Stimulated activated naive CD8-positive, alpha-beta T cell treated with anti-CD3 and anti-CD28 coated beads, Interleukin-15, amount 100 ng/mL, for 72 hours (primary cell): Measurements from ENCODE around the gene OR5B21.

Experiments
- ATAC-seq: fragments of 150-1000 bp; cut with Tn5 transposase; 2 replicates; pipeline ENCODE4 v1.10.0; 2021; ENCODE audit warnings: mild to moderate bottlenecking, moderate library complexity
- DNase-seq, 2 donors: peaks; one replicate each; pipeline ENCODE4 v3.0.0; 2021 to 2022
- H3K27ac Mint-ChIP-seq, 2 donors: one replicate each; pipeline ENCODE4 v1.8.0; 2022; ENCODE audit warnings: mild to moderate bottlenecking in 2 of 2, mixed read lengths in 2 of 2, moderate library complexity in 2 of 2
- H3K27me3 Mint-ChIP-seq: one replicate; pipeline ENCODE4 v1.8.0; 2022; ENCODE audit warnings: mixed read lengths
- H3K4me1 Mint-ChIP-seq: one replicate; pipeline ENCODE4 v1.8.0; 2022; ENCODE audit warnings: mild to moderate bottlenecking, mixed read lengths
- H3K4me3 Mint-ChIP-seq, 2 donors: one replicate each; pipeline ENCODE4 v1.8.0; 2022; ENCODE audit warnings: mild to moderate bottlenecking in 2 of 2, mixed read lengths in 2 of 2, moderate library complexity in 1 of 2
- H3K9me3 Mint-ChIP-seq, 2 donors: one replicate each; pipeline ENCODE4 v1.8.0; 2022; ENCODE audit warnings: mixed read lengths in 2 of 2

The OR5B21 gene

DNA sequence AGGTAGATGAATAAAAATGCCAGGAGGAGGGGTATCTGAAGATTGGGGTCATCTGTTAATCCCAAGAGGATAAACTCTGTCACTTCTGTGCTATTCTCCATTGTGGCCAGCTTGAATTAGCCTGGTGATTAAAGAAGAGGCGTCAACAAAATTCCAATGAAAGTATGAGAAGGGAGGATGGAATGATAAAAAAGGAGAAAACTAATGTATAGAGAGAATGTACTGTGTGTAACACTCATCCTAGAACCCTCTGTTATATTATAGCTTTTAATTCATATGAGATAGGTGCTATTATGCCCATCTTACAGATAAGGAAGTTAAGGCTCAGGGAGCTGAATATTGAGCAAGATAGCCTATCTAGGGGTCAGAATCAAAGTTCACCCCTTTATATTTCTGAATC is at the start of gene OR5B21:
Gene OR5B21 (minus strand): TSS at position 101 of the 400 bp plus-strand sequence. CDS start 0 bp downstream, at position 101.
- H3K9me3 Mint-ChIP-seq, result no peaks in the 10 kb centered on the region
- H3K27me3 Mint-ChIP-seq, result no peaks in the 10 kb centered on the region
- no peak within 1 kb of the TSS for H3K4me3 Mint-ChIP-seq
- no peak for ATAC-seq
- DNase-seq, result no peak
- H3K27ac Mint-ChIP-seq, result peak within 1 kb of the TSS in 1 of 2 donors; percentile 57
- H3K4me1 Mint-ChIP-seq, result peaks cover 15% of the 10 kb centered on the region

DNA sequence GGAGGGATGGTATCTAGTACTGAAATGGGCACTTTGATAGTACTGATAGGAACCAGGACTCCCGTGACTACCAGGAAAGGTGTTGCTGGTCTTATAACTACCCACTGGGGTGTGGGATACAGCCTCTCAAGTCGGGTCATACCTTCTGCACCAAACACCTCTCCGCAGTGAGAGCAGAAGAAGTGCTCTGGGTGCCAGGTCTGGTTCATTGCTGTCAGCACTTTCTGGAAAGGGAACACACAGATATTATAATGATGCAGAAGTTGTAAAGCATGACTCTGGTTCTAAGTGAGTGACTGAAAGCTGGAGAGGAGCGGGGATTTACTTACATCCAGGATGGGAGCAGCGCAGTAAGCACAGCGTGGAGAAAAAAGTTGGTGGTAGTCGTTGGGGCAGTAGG is 41.7 kb upstream of the OR5B21 start:
- H3K27me3 Mint-ChIP-seq, result no peaks in the 10 kb centered on the region
- no peak overlapping the region for H3K4me3 Mint-ChIP-seq
- DNase-seq, result no peak
- no peaks in the 10 kb centered on the region for H3K9me3 Mint-ChIP-seq
- H3K27ac Mint-ChIP-seq, result no peak overlapping the region
- peaks cover 20% of the 10 kb centered on the region for H3K4me1 Mint-ChIP-seq
- ATAC-seq, result no peak

- H3K27ac Mint-ChIP-seq, result no peak overlapping the region
- no peak for ATAC-seq
These were observed 38.9 kb upstream of the OR5B21 start for GRCh38 chr11:58546841-58547240.

DNA sequence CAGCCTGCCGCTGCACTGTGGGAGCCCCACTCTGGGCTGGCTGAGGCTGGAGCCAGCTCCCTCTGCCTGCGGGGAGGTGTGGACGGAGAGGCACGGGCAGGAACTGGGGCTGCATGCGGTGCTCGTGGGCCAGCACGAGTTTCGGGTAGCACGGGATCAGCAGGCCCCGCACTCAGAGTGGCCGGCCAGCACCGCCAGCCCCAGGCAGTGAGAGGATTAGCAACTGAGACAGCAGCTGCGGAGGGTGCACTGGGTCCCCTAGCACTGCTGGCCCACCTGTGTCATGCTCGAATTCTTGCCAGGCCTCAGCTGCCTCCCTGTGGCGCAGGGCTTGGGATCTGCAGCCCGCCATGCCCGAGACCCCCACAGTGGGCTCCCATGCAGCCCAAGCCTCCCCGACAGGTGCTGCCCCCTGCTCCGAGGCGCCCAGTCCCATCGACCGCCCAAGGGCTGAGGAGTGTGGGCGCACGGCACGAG is 24.0 kb upstream of the OR5B21 start:
- Mint-ChIP-seq H3K4me3 (no peak overlapping the region), H3K4me1 (peaks cover 61% of the 10 kb centered on the region), H3K9me3 (peaks cover 0 to 7% of the 10 kb centered on the region in 2 donors), H3K27ac (peak overlapping the region in 1 of 2 donors; percentile 43), H3K27me3 (no peaks in the 10 kb centered on the region)
- ATAC-seq (peak; percentile 35), DNase-seq (no peak)

More at GRCh38 chr11:58546841-58547240, 38.9 kb upstream of the OR5B21 start:
- DNase-seq, result no peak
- Mint-ChIP-seq H3K4me3 (no peak overlapping the region), H3K4me1 (peaks cover 29% of the 10 kb centered on the region), H3K27me3 (no peaks in the 10 kb centered on the region), H3K9me3 (no peaks in the 10 kb centered on the region)

DNA sequence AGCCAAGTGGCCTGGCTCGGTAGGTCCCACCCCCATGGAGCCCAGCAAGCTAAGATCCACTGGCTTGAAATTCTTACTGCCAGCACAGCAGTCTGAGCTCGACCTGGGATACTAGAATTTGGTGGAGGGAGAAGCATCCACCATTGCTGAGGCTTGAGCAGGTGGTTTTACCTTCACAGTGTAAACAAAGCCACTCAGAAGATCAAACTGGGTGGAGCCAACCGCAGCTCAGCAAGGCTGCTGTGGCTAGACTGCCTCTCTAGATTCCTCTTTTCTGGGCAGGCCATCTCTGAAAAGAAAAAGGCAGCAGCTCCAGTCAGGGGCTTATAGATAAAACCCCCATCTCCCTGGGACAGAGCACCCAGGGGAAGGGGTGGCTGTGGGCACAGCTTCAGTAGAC is 22.3 kb upstream of the OR5B21 start:
- no peak overlapping the region for H3K4me3 Mint-ChIP-seq
- DNase-seq (no peak), ATAC-seq (peak; percentile 41)
- peaks cover 63% of the 10 kb centered on the region for H3K4me1 Mint-ChIP-seq
- H3K27me3 Mint-ChIP-seq, result no peaks in the 10 kb centered on the region
- H3K27ac Mint-ChIP-seq, result no peak overlapping the region
- H3K9me3 Mint-ChIP-seq, result no peaks in the 10 kb centered on the region

DNA sequence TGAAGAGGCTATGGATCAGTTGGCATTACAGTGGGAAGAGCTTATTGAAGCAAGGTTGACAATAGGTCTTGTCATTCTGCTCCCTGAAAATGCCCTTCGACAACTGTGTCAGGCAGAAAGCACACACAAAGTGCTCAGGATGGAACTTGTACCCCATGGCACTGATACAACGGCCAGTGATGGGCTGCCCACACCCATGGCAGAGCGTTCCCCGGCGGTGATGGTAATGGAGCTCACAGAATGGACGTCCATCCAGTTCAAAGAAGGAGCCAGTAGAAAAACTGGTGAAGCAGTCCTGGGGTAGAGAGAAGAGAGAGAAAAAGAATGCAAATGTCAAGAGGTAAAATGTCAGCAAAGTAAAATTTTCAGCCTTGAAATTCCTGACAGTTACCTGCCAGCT is 19.5 kb upstream of the OR5B21 start:
- no peaks in the 10 kb centered on the region for H3K9me3 Mint-ChIP-seq
- H3K4me1 Mint-ChIP-seq, result peaks cover 71% of the 10 kb centered on the region
- H3K27ac Mint-ChIP-seq, result no peak overlapping the region
- DNase-seq (no peak), ATAC-seq (no peak)
- H3K27me3 Mint-ChIP-seq, result no peaks in the 10 kb centered on the region
- H3K4me3 Mint-ChIP-seq, result no peak overlapping the region

DNA sequence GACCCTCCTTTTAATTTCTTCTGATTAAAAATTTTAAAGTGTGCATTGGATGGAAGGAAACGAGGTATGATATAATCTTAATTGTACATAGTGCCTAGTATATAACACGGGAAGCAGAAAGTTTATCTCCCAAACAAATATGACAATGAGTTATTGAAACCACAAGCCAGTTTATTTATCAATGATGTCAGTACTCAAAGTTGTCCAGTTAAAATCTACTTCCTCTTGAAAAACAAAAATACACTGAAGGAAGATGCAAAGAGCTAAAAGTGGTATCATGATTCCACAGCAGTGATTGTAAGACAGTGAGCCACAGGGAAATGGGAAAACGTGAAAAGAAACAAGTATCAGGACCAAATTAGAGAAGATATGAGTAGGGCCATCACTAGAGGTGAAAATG is 18.8 kb upstream of the OR5B21 start:
- DNase-seq, result no peak
- H3K9me3 Mint-ChIP-seq, result no peaks in the 10 kb centered on the region
- H3K4me1 Mint-ChIP-seq, result peaks cover 76% of the 10 kb centered on the region
- no peak overlapping the region for H3K27ac Mint-ChIP-seq
- no peak for ATAC-seq
- H3K27me3 Mint-ChIP-seq, result no peaks in the 10 kb centered on the region
- H3K4me3 Mint-ChIP-seq, result no peak overlapping the region

GRCh38 chr11:58525037-58525614 is 17.2 kb upstream of the OR5B21 start:
- Mint-ChIP-seq H3K27me3 (no peaks in the 10 kb centered on the region), H3K27ac (peak overlapping the region; percentile 85 to 94), H3K4me3 (peak overlapping the region; percentile 85 to 88), H3K4me1 (peaks cover 64% of the 10 kb centered on the region), H3K9me3 (no peaks in the 10 kb centered on the region)
- peak; percentile 15 to 37 for DNase-seq
- peak; percentile 86 for ATAC-seq

GRCh38 chr11:58524232-58525036 is 16.5 kb upstream of the OR5B21 start:
- Mint-ChIP-seq H3K4me1 (peaks cover 63% of the 10 kb centered on the region), H3K27ac (peak overlapping the region; percentile 84 to 94)
- DNase-seq, result peak; percentile 35 to 66

GRCh38 chr11:58513747-58514367 is 6.0 kb upstream of the OR5B21 start:
- Mint-ChIP-seq H3K27me3 (no peaks in the 10 kb centered on the region), H3K27ac (no peak overlapping the region), H3K4me1 (no peaks in the 10 kb centered on the region), H3K4me3 (no peak overlapping the region), H3K9me3 (no peaks in the 10 kb centered on the region)
- no peak for DNase-seq
- ATAC-seq, result peak; percentile 52

More at GRCh38 chr11:58524232-58525036, 16.5 kb upstream of the OR5B21 start:
- peak; percentile 61 for ATAC-seq
- Mint-ChIP-seq H3K27me3 (no peaks in the 10 kb centered on the region), H3K4me3 (peak overlapping the region; percentile 85 to 88), H3K9me3 (no peaks in the 10 kb centered on the region)

DNA sequence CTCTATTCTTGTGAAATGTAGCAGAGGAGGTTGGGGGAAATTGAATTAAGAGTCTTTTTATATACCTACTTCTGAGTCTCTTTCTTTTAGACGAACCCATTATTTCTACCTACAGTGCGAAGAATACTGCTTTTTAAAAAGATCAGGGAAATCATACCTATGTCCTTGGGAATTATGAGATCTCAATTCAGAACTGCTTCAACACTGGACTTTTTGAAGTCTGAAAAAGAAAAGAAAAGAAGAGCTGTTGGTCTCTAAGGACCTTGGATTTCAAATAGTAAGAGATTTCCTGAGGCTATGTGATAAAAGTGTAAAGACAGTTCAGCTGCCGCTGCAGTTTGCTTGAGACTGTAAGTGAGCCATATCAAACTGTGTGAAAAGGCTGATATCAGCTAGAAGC is 3.7 kb upstream of the OR5B21 start:
- H3K27ac Mint-ChIP-seq, result peak overlapping the region in 1 of 2 donors; percentile 28
- no peaks in the 10 kb centered on the region for H3K9me3 Mint-ChIP-seq
- H3K27me3 Mint-ChIP-seq, result no peaks in the 10 kb centered on the region

GRCh38 chr11:58509748-58510147 is 1.8 kb upstream of the OR5B21 start:
- no peaks in the 10 kb centered on the region for H3K27me3 Mint-ChIP-seq
- H3K4me3 Mint-ChIP-seq, result no peak overlapping the region
- peaks cover 15% of the 10 kb centered on the region for H3K4me1 Mint-ChIP-seq
- DNase-seq, result no peak
- no peak for ATAC-seq
- peak overlapping the region in 1 of 2 donors; percentile 4 for H3K27ac Mint-ChIP-seq
- H3K9me3 Mint-ChIP-seq, result no peaks in the 10 kb centered on the region

More for the DNA sequence above, 3.7 kb upstream of the OR5B21 start:
- ATAC-seq, result no peak
- Mint-ChIP-seq H3K4me3 (no peak overlapping the region), H3K4me1 (peaks cover 6% of the 10 kb centered on the region)
- DNase-seq, result no peak

- Mint-ChIP-seq H3K27ac (no peak overlapping the region), H3K4me3 (no peak overlapping the region), H3K9me3 (no peaks in the 10 kb centered on the region), H3K27me3 (no peaks in the 10 kb centered on the region), H3K4me1 (peaks cover 15% of the 10 kb centered on the region)
- DNase-seq, result no peak
- ATAC-seq, result no peak
These were observed 909 bp upstream of the OR5B21 start for GRCh38 chr11:58508814-58509213.

DNA sequence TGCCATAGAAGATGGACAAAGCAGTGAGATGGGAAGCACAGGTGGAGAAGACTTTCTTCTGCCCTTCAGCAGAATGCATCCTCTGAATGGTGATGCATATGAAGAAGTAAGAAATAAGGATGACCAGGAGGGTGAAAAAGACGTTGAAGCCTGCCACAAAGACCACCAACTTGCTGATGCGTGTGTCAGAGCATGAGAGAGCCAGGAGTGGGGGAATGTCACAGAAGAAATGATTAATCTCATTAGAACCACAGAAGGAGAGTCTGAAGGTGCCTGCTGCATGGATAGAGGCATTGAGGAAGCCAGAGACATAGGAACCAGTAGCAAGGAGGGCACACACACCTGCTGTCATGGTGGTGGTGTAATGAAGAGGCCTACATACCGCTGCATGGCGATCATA is 550 bp downstream of the OR5B21 start:
- ATAC-seq, result no peak
- no peak overlapping the region for H3K27ac Mint-ChIP-seq

DNA sequence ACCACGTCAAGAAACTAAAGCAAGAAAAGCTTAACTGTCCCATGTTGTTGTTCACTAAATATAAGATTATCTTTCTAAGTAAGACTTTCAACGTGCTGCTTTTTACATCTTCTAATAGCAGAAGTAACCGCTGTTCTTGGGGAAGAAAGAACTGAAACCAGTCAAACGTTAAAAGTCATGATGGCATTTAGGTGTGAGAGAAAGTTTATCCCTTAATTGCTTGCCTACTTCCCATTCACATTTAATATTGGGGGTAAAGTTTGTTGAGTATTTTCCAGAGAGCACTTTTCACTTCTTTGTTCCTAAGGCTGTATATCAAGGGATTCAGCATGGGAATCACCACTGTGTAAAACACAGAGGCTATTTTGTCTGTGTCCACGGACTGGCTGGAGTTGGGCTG is 970 bp downstream of the OR5B21 start:
- DNase-seq, result no peak
- peaks cover 15% of the 10 kb centered on the region for H3K4me1 Mint-ChIP-seq
- ATAC-seq, result no peak
- H3K9me3 Mint-ChIP-seq, result no peaks in the 10 kb centered on the region
- no peak overlapping the region for H3K4me3 Mint-ChIP-seq
- H3K27ac Mint-ChIP-seq, result no peak overlapping the region
- no peaks in the 10 kb centered on the region for H3K27me3 Mint-ChIP-seq

More for the DNA sequence above, 550 bp downstream of the OR5B21 start:
- Mint-ChIP-seq H3K4me3 (no peak overlapping the region), H3K27me3 (no peaks in the 10 kb centered on the region), H3K9me3 (no peaks in the 10 kb centered on the region), H3K4me1 (peaks cover 15% of the 10 kb centered on the region)
- DNase-seq, result no peak

- Mint-ChIP-seq H3K27ac (no peak overlapping the region), H3K4me3 (no peak overlapping the region), H3K27me3 (no peaks in the 10 kb centered on the region)
These were observed 2.1 kb downstream of the OR5B21 start for GRCh38 chr11:58505849-58506248.

More at GRCh38 chr11:58505849-58506248, 2.1 kb downstream of the OR5B21 start:
- Mint-ChIP-seq H3K4me1 (peaks cover 15% of the 10 kb centered on the region), H3K9me3 (no peaks in the 10 kb centered on the region)
- ATAC-seq (peak; percentile 84), DNase-seq (no peak)
